MM.1S (cell line): Measurements from ENCODE around the gene ARV1.
"Not testable (repeated sequence)": the region's sequence is repeated elsewhere in the genome, so short reads cannot be mapped to it uniquely, and the experiment has no call there.

ENCODE experiments used
- DNase-seq: peaks from one replicate; pipeline ENCODE4 v3.0.0-alpha.2; 2015
- H2AFZ ChIP-seq: fragments of 300-600 bp; sonication (generic); 2 replicates; pipeline ENCODE4 v1.6.0; 2016; ENCODE audit warnings: antibody characterized with exemption, low read length
- H3F3A ChIP-seq: fragments of 300-600 bp; sonication (generic); 2 replicates; pipeline ENCODE4 v1.6.1; 2016; ENCODE audit warnings: mild to moderate bottlenecking, antibody characterized with exemption, low read length, moderate library complexity, mixed read lengths; ENCODE audit not compliant: insufficient read depth
- H3K27ac ChIP-seq: fragments of 300-600 bp; sonication (generic); 2 replicates; pipeline ENCODE4 v1.5.1; 2016; ENCODE audit warnings: mild to moderate bottlenecking, low read length
- H3K27me3 ChIP-seq: fragments of 300-600 bp; sonication (generic); replicated peaks from 2 replicates; pipeline ENCODE4 v1.6.0; 2016; ENCODE audit warnings: low read length; ENCODE audit not compliant: insufficient read depth
- H3K36me3 ChIP-seq: fragments of 300-600 bp; sonication (generic); replicated peaks from 2 replicates; pipeline ENCODE4 v1.6.1; 2016; ENCODE audit warnings: mild to moderate bottlenecking, low read length, mixed read lengths; ENCODE audit not compliant: insufficient read depth
- H3K4me1 ChIP-seq: fragments of 300-600 bp; sonication (generic); 2 replicates; pipeline ENCODE4 v1.6.1; 2016; ENCODE audit warnings: low read length, mixed read lengths
- H3K4me2 ChIP-seq: fragments of 300-600 bp; sonication (generic); 2 replicates; pipeline ENCODE4 v1.6.0; 2016; ENCODE audit warnings: low read depth, low read length
- H3K4me3 ChIP-seq: fragments of 300-600 bp; sonication (generic); 2 replicates; pipeline ENCODE4 v1.5.1; 2016; ENCODE audit warnings: low read length, mixed read lengths
- H3K79me2 ChIP-seq: fragments of 300-600 bp; sonication (generic); 2 replicates; pipeline ENCODE4 v1.6.1; 2016; ENCODE audit warnings: mixed run types, low read length, mixed read lengths
- H3K9ac ChIP-seq: fragments of 300-600 bp; sonication (generic); 2 replicates; pipeline ENCODE4 v1.6.1; 2016; ENCODE audit warnings: low read length, mixed read lengths
- H3K9me2 ChIP-seq: fragments of 300-600 bp; sonication (generic); replicated peaks from 2 replicates; pipeline ENCODE4 v1.6.1; 2016; ENCODE audit warnings: mild to moderate bottlenecking, low read length, mixed read lengths; ENCODE audit not compliant: insufficient read depth
- H3K9me3 ChIP-seq: fragments of 300-600 bp; sonication (generic); replicated peaks from 2 replicates; pipeline ENCODE4 v1.6.1; 2016; ENCODE audit warnings: mild to moderate bottlenecking, low read length, mixed read lengths; ENCODE audit not compliant: insufficient read depth
- H4K20me1 ChIP-seq: fragments of 300-600 bp; sonication (generic); 2 replicates; pipeline ENCODE4 v1.6.1; 2016; ENCODE audit warnings: mild to moderate bottlenecking, low read length, moderate library complexity, mixed read lengths; ENCODE audit not compliant: insufficient read depth
- EZH2 ChIP-seq: fragments of 300-600 bp; sonication (generic); optimal IDR thresholded peaks from 2 replicates; pipeline ENCODE3; 2017; ENCODE audit warnings: low read depth, mild to moderate bottlenecking, antibody characterized with exemption, low read length, mixed read lengths
- EZH2phosphoT487 ChIP-seq: fragments of 300-600 bp; sonication (generic); IDR thresholded peaks from 2 replicates; pipeline ENCODE4 v1.6.1; 2018; ENCODE audit warnings: antibody characterized with exemption, low read length
- TF ChIP-seq, protein P1 (sequence below): fragments of 300-600 bp; sonication (generic); IDR thresholded peaks from 2 replicates; pipeline ENCODE4 v1.5.1; 2016; ENCODE audit warnings: antibody characterized with exemption, low read length, mixed read lengths

The ARV1 gene

DNA sequence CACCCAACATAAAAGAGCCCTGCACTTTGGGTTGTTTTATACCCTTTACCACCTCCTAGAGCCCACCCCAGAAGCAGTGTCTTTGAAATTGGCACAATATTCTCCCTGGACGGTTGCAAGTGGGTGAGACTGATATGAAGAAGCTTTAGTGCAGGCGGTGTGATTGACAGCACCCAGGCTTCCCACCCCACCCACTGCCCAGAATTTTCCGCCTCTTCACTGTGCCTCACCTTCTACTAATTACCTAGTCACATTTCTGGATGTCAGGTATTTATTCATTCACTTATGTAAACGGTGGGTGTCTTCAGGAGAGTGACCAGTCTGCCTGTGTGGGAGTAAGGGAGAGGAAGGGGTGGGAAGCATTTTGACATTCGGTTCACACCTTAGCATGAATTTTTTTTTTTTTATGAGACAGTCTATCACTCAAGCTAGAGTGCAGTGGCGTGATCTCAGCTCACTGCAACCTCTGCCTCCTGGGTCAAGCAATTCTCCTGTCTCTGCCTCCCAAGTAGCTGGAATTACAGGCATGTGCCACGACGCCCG is 62.9 kb downstream of the ARV1 start:
- no peak for DNase-seq
- no peak overlapping the region for H3K4me3 ChIP-seq
- H3F3A ChIP-seq = no peaks in the 10 kb centered on the region
- no peak overlapping the region for H2AFZ ChIP-seq
- TF ChIP-seq EZH2phosphoT487 = no peak
- TF ChIP-seq, protein P1, sequence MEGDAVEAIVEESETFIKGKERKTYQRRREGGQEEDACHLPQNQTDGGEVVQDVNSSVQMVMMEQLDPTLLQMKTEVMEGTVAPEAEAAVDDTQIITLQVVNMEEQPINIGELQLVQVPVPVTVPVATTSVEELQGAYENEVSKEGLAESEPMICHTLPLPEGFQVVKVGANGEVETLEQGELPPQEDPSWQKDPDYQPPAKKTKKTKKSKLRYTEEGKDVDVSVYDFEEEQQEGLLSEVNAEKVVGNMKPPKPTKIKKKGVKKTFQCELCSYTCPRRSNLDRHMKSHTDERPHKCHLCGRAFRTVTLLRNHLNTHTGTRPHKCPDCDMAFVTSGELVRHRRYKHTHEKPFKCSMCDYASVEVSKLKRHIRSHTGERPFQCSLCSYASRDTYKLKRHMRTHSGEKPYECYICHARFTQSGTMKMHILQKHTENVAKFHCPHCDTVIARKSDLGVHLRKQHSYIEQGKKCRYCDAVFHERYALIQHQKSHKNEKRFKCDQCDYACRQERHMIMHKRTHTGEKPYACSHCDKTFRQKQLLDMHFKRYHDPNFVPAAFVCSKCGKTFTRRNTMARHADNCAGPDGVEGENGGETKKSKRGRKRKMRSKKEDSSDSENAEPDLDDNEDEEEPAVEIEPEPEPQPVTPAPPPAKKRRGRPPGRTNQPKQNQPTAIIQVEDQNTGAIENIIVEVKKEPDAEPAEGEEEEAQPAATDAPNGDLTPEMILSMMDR = no peak
- no peak for TF ChIP-seq EZH2
- no peaks in the 10 kb centered on the region for H3K9me3 ChIP-seq
- H3K79me2 ChIP-seq = no peaks in the 10 kb centered on the region
- no peak overlapping the region for H3K9ac ChIP-seq
- H3K36me3 ChIP-seq = no peaks in the 10 kb centered on the region
- no peak overlapping the region for H3K4me2 ChIP-seq
- H3K27me3 ChIP-seq = no peaks in the 10 kb centered on the region; the same call in 1 of the 2 replicates
- no peak overlapping the region for H3K27ac ChIP-seq
- no peaks in the 10 kb centered on the region for H4K20me1 ChIP-seq
- peaks cover 6% of the 10 kb centered on the region; the same call in 1 of the 2 replicates for H3K4me1 ChIP-seq
- H3K9me2 ChIP-seq = no peaks in the 10 kb centered on the region

DNA sequence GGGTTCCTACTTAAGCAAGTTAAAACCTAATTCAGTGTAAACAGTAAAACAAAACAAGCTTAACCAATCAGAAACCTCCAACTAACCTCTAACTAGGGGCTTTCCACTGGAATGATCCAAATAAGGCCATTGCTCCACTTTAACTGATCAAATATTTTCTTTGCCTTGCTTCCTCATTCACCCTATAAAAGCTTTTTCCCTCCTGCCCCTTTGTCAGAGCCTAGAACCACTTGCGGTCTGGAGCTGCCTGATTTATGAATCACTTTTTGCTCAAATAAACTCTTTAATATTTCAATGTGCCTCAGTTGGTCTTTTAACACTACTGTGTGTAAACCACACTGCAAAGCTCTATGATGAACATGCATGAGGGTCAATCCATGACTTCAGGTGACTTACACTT is 65.7 kb downstream of the ARV1 start:
- Histone ChIP-seq H4K20me1 (no peaks in the 10 kb centered on the region), H3K4me1 (no peaks in the 10 kb centered on the region), H3K36me3 (no peaks in the 10 kb centered on the region), H3K9ac (no peak overlapping the region), H3K79me2 (no peaks in the 10 kb centered on the region), H3K4me3 (no peak overlapping the region), H3K27ac (no peak overlapping the region), H3F3A (no peaks in the 10 kb centered on the region), H3K27me3 (no peaks in the 10 kb centered on the region; the same call in 1 of the 2 replicates), H2AFZ (no peak overlapping the region), H3K9me3 (no peaks in the 10 kb centered on the region), H3K4me2 (no peak overlapping the region), H3K9me2 (no peaks in the 10 kb centered on the region)
- no peak for DNase-seq
- TF ChIP-seq EZH2phosphoT487 = no peak

DNA sequence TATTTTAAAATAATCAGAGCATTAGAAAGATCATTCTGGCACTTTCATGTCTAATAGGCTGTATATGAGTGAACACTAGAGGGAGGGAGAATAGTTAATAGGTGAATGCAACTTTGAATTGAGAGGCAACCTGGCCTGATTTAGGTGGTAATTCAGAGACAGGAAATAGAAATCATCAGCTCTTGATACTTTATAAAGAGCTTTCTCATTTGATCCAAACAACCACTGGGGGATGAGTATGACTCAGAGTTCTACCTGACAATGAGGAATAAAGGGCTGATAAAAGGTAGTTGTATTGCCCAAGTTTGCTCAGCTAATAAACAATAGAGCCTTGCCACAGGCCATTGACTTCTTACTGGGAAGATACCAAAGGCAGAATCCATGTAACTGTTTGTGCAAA is 66.4 kb downstream of the ARV1 start:
- H3K27me3 ChIP-seq = no peaks in the 10 kb centered on the region; the same call in 1 of the 2 replicates
- H3F3A ChIP-seq = no peaks in the 10 kb centered on the region
- H3K36me3 ChIP-seq = no peaks in the 10 kb centered on the region
- DNase-seq = no peak
- no peak overlapping the region for H3K27ac ChIP-seq
- H2AFZ ChIP-seq = no peak overlapping the region
- H3K4me3 ChIP-seq = no peak overlapping the region
- TF ChIP-seq EZH2phosphoT487 = no peak
- TF ChIP-seq, protein P1 = peak; percentile 13; the same call in 1 of the 2 replicates
- H3K9me2 ChIP-seq = no peaks in the 10 kb centered on the region
- no peaks in the 10 kb centered on the region for H4K20me1 ChIP-seq
- no peaks in the 10 kb centered on the region for H3K4me1 ChIP-seq
- H3K9ac ChIP-seq = no peak overlapping the region
- H3K79me2 ChIP-seq = no peaks in the 10 kb centered on the region
- H3K9me3 ChIP-seq = no peaks in the 10 kb centered on the region
- H3K4me2 ChIP-seq = no peak overlapping the region

DNA sequence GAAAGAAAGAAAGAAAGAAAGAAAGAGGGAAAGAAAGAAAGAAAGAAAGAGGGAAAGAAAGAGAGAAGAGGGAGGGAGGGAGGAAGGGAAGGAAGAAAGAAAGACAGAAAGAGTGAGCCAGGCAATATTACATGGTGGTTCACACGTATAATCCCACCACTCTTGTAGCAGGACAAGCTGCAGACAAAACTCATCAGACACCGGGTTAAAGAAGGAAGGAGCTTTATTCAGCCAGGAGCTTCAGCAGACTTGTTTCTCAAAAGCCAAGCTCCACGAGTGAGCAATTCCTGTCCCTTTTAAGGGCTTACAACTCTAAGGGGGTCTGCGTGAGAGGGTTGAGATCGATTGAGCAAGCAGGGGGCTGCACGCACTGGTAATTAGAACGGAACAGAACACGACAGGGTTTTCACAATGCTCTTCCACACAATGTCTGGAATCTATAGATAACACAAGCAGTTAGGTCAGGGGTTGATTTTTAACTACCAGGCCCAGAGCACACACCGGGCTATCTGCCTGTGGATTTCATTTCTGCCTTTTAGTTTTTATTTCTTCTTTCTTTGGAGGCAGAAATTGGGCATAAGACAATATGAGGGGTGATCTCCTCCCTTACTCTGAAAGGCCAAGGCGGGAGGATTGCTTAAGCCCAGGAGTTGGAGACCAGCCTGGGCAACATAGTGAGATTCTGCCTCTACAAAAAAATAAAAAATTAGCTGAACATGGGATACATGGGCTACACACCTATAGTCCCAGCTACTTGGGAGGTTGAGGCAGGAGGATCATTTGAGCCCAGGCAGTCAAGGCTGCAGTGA is 67.2 kb downstream of the ARV1 start:
- H3K4me2 ChIP-seq, H2AFZ ChIP-seq, H3K4me3 ChIP-seq, H3K36me3 ChIP-seq, DNase-seq, H3F3A ChIP-seq, H3K79me2 ChIP-seq, H4K20me1 ChIP-seq, H3K9me2 ChIP-seq, H3K9me3 ChIP-seq, H3K4me1 ChIP-seq, H3K27ac ChIP-seq, H3K9ac ChIP-seq, H3K27me3 ChIP-seq: not testable (repeated sequence)
